Neural cell (in vitro differentiated cells): ENCODE data around the gene EFCAB12.

Source experiments
- CTCF ChIP-seq: fragments of 450-650 bp; IDR thresholded peaks from 2 replicates; pipeline ENCODE4 v1.5.1; 2014; ENCODE audit warnings: antibody characterized with exemption, mild to moderate bottlenecking, moderate library complexity; ENCODE audit not compliant: poor library complexity, severe bottlenecking
- POLR2AphosphoS5 ChIP-seq: IDR thresholded peaks from 2 replicates; pipeline ENCODE4 v1.6.1; 2012

- TF ChIP-seq CTCF = peak; percentile 70
- TF ChIP-seq POLR2AphosphoS5 = no peak
Measured at GRCh38 chr3:129383292-129383860, 45.1 kb downstream of the EFCAB12 start.
